Measurements from ENCODE around the gene DUSP1.
A peak's percentile ranks its signal among the peaks of the same experiment; 100 is the strongest.

Gene DUSP1

DNA sequence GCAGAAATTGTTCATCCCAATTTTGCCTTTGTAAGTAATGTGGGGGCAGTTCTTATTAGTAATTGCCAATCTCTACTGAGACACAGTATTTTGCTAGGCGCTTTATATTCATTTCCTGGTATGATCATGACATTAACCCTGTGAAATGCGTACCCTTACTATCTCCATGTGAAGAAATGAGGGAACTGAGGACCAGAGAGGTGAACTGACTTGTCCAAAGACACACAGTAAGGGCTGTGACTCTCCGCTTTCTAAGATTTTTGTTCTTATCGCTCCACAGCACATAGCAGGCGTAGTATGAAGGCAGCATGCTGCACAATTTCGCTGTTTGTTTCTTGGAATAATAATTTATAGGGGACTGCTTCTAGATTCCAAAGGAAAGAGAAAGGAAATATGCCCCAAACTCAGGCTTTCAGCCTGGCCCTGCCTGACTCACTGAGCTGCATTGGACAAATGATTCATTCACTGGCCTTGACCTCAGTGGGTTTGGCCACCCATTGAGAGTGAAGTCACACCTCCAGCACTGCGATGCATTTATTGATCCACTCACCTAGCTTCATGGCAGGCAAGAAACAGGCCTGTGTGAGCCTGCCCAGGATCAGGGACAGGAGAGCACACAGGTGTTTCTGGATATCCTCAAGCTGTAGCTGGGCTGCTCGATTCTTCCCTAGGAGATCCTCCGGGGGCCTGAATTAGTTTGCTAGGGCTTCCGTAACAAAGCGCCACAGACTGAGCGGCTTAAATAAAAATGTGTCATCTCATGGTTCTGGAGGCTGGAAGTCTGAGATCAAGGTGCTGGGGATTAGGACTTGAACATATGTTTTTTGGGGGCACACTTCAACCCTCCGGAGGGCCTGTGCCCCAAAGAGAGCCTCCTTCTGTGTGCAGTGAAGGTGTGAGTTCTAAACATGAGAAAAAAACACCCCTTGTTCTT lies 7.2 kb upstream of the DUSP1 start:
- peak; percentile 79 for DNase-seq

DNA sequence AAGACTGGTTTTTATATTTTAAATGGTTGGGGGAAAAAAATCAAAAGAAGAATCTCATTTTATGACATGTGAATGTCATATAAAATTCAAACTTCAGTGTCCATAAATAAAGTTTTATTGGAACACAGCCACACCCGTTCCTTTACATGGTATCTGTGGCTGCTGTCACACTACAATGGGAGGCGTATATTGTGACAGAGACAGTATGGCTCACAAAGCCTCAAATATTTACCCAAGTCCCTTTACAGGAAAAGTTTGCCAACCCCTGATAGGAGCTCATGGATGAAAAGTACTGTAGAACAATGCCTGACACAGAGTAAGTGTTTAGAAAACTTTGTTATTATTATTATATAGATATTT lies 5.2 kb upstream of the DUSP1 start:
- DNase-seq, result no peak

DNA sequence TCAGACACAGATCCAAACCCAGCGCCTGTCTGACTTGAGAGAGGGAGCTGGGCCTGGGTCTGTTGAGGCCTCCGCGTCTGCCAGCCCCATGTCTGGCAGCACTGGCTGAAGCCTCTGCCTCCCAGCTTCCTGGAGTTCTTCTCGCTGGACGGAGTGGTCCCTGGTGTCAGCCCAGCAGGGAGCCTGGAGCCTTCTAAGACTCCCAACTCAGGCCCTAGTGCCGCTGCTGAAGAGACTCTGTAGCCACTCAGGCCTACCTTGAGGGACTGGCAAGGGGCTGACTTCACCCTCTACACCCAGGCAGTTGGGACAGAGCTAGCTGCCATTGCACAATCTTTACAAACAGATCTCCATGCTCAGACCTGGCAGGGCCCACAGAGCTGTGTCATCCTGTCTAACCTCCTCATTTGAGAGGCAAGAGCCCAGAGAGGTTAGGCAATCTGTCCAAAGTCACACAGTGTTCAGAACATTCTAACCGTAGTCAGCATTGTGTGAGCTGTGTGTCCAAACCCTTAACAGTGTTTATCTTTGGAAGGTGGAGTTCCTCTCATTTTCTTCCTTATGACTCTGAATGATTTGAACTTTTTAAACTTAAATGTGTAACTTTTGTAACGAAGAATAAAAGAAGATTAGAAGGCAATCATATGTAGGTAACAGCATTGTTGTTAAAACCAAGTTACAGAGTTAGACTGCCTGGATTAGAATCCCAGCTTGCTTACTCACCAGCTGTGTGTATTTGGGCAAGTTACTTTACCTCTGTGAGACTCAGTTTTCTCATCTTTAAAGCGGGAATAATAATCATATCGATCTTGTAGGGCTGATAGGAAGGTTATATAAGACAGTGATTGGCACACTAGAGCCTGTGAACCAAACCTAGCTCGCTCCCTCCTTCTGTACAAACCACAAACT lies 4.6 kb upstream of the DUSP1 start:
- peak; percentile 82 for DNase-seq

DNA sequence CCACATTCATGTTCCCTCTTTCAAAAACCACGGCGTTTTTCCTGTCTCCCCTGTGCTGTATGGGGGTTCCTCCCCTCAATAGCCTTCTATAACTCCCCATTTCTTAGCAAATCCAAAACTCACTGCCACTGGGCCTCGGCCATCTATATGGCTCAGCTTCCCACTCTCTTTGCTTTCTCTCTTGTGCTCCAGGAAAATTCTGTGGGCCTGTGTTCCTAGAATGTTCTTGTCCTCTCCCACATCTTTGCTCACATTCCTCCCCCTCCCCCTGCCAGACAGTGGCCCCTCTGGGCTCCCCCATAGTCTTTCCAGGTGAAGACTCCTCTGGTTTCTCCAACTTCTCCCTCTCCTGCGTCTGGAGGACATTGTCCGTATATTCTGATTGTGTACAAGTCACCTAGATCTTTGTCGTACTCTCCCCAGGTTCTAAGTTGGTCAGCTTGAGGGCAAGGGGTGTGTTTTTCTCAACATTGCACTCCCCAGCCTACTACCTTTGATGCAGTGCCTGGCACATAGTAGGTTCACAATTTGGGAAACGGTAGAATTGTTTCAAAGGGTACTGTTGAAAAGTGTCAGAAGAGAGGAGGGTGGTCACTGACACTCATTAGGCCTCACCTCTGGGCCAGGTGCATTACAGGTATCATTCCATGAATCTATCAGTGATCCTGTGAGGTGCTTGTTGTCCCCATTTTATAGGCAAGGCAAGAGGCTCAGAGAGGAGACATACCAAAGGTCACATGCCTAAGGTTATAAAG lies 3.7 kb upstream of the DUSP1 start:
- DNase-seq, result no peak

DNA sequence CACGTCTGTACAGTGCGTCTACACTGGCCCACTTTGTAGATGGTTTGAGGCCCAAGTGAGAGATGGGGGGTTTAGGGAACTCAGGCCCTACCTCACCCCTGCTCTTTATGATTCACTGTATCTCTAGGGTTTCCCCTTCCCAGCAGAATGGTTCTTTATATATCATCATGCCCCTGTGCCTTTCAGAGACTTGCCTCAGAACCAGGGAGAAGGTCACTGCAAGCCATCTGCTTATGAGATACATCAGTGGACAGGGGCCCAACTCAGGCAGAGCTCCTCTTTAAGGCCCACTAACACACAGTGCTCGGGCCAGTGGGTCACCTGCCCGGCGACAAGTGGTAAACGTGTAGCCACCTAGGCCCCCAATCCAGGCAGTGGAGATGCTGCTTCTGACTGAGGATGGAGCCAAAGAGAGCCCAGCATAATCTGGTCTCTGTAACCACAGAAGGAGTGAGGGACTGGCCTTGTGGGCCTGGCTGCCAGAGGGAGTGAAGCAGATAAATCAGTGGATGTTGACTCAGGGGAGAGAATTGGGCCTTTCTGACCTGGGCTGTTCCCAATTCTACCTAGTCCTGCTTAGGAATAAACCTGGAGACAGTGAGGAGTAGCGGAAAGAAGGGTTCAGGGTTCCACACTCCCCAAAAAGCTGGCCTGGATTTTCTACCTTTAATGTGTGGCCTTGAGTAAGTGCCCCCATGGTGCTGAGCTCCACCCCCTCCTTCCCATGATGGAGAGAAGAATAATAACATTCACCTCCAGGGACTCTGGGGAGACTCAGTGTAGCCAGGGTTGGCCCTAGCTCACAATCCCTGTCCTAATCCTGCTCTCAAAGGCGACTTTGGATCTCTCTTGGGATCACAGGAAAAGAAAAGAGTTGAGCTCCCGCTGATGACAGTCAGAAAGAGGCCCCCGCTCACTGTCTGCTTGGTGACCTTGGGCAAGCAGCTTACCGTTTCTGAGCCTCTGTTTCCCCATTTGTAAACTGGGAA lies 2.8 kb upstream of the DUSP1 start:
- peak; percentile 42 for DNase-seq

DNA sequence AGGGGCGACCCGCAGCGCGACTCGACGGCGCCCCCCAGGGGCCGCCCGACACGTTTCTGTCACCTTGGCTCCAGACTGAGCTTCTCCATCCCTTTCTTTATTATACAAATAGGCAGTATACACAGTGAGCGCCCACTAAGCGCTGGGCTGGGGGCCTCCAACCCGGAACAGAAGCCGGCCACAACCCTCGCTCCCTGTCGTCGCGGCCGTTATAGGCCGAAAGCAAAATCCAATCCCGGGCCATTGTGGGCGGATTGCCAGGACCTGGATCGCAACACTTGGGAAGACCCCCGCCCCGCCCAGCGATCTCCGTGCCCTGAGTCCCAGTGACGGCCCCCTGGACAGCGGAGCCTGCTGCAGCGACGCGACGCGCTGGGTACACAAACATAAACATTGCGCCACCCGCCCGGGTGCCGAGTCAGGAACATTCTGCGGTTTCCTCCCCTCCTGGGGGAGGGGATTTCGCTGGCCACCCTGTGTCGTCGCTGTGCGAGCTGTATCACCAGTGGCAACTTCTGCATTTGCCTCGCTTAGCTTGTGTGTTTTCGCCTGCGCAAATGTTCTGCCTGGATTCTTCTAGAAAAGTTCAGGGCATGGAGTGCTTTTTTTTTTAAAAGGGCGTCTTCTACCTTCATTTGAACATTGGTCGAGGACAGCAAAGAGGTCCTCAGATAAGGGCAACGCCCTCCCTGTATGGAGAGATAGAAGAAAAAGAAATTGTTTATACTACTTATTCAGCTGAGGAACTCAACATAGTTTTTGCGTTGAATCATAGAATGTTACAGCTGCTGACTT lies 1.3 kb upstream of the DUSP1 start:
- DNase-seq, result peak; percentile 95

DNA sequence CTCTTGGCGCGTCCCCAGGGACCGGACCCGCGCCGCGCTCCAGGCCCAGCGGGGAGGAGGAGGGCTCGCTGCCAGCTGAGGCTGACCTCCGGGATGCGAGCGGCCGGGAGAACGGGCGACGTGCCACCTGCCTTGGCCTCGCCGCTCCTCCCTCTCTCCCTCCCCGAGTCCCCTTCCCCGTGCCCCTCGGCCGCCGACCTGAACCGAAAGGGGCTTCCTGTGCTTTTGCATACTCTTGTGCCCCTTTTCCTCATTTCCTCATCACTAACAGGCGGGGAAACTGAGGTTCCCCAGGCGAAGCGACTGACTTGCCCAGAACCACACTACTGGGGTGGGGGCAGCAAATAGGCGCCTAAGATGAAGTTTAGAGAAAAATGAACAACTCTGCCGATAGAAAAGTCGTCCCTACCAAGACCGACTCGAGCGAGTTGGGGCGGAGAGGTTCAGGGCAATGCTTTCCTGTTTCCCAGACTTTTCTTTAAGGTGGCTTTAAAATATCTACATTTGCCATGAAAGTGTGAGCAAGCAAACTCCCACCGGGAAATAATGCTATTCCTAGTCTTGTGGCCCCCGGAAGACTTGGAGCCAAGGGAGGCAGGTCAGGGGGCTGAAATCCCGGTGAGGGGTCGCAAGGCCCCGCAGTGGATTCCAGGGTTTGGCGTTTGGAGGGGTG lies 580 bp upstream of the DUSP1 start:
- DNase-seq, result peak; percentile 60

DNA sequence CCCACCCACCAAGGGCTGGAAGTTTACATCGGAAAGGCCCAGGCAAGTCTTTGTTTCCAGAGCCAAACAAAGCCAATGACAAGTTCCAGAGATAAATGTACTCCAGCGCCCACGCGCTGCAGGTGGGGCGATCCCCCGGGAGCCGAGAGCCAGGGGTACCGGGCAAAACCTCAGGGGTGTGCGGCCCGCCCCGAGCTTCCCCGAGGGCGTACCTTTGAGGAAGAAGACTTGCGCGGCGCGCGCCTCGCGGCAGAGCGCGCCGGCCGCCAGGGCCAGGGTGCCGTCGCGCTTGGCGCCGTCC lies 671 bp downstream of the DUSP1 start:
- DNase-seq, result no peak

DNA sequence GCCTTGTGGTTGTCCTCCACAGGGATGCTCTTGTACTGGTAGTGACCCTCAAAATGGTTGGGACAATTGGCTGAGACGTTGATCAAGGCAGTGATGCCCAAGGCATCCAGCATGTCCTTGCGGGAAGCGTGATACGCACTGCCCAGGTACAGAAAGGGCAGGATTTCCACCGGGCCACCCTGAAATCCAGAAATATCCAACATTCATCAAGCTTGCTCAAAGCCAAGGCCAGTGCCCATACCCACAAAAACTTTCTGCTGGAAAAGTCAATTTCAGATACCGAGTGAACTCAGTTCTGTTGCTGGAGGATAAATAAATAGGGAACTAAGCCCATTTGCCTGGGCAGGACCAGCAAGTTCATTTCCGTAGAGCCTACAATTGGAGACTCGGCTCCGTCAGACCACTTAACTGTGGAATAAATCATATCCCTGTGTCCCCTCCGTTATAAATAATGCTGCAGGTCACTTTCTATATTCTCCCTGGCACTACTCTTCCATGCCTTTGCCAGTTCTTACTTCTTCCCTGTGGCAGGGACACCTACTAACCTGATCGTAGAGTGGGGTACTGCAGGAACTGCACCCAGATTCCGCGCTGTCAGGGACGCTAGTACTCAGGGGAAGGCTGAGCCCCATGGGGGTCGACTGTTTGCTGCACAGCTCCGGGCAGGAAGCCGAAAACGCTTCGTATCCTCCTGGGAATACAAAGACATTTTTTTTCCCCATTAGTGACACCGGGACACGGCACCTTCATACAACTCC lies 1.2 kb downstream of the DUSP1 start:
- peak; percentile 38 for DNase-seq

DNA sequence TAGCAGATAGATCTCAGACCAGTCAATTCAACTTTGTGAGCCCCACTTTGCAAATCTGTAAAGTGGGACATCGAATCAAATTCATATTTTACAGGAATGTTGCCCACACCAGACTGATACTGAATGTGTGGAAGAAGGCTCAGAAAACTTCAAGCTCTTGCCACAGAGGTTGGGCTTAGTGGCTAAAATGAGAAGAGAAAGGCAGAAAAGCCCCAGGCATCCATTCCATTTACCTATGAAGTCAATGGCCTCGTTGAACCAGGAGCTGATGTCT lies 1.7 kb downstream of the DUSP1 start:
- no peak for DNase-seq

DNA sequence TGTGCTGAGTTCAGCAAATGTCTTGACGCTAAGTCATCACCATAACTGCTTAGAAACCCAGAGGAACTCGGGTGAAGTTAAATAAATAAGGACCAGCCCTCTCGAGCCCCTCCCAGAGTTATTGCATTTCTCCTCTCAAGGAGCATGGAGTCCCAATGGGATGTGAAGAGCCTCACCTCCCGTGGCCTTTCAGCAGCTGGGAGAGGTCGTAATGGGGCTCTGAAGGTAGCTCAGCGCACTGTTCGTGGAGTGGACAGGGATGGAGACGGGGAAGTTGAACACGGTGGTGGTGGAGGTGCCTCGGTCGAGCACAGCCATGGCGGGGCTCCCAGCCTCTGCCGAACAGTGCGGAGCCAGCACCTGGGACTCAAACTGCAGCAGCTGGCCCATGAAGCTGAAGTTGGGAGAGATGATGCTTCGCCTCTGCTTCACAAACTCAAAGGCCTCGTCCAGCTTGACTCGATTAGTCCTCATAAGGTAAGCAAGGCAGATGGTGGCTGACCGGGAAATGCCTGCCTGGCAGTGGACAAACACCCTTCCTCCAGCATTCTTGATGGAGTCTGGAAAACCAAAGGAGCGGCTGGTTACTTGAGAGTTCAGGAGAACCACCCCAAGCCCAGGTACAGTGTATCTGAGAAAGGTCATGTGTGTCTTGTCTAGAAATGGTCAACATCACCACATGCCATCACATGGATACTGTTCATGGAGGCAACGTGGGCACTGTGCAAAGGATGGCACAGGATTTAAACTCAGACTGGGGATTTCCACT lies 2.2 kb downstream of the DUSP1 start:
- peak; percentile 74 for DNase-seq

DNA sequence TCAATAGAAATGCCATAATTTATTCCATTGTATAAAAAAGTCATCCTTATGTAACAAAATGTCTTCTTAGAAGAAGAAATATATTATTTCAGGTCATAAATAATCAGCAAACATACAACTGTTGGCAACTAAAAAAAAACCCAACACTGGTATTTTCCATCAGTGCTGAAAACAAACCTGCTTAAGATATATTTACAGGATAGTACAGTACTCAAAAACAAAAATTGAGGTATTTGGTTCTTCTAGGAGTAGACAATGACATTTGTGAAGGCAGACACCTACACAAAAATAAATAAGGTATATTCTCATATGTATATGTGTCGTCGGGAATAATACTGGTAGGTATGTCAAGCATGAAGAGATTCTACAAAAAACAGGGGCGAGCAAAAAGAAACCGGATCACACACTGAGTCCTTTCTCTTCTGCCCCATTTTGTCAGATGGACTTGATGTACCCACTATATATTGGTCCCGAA lies 2.9 kb downstream of the DUSP1 start:
- no peak for DNase-seq

DNA sequence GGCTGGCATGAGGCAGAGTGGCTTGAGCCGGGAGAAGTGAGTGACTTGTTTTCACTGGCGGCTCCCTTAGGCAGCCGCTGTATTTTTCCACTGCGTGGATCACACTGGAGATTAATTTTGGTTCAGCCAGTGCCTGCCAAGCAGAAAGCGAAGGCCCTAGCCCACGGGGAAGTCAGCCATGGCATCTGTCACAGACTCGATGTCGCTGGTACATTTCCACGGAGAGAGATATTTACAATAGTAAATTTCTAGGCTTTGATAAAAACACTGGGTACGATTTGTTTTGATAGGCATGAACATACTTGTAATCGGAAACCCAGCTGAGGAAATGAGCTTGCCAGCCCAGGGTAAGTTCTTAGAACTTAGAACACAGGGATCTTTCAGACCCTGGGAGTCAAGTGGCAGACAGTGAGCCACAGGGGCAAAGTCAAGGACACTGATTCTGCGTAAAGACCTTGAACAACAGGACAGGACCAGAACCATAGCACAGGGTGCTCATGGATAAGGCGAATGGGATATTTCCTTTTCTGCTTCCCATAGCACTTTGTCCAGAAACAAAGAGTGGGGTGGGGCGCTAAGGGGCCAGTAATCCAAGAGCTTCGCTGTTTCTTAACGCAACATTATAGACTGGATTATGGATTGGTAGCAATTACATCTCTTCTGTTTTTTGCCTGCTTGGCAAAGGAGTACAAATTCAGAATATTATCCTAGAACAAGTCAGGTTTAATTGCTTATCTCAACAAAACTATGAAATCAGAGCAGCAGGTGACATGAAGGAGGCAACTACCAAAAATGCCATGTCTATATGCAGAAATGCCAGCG lies 4.5 kb downstream of the DUSP1 start:
- DNase-seq, result peak; percentile 73

DNA sequence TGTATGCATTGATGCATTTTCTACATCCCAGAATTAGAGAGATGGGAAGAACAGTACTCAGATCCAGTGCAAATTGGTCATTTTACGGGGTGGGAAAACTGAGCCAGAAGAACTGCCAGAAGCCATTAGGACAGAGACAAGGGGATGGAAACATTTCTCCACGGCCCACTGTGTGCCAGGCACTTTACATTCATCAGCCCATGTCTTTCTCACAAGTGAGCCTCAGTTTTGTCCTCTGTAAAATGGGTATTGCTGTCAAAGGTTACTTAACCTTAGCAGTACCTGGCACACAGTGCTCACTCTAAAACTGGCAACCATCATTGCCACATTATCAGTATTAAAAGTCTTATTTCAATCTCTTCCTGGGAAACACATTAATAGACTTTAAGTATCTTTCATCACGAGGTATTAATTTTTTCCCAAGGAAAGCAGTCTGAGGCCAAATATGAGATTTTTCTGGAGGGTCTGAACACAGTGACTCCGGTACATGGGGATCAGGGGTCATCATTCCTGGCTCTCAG lies 5.2 kb downstream of the DUSP1 start:
- no peak for DNase-seq

DNA sequence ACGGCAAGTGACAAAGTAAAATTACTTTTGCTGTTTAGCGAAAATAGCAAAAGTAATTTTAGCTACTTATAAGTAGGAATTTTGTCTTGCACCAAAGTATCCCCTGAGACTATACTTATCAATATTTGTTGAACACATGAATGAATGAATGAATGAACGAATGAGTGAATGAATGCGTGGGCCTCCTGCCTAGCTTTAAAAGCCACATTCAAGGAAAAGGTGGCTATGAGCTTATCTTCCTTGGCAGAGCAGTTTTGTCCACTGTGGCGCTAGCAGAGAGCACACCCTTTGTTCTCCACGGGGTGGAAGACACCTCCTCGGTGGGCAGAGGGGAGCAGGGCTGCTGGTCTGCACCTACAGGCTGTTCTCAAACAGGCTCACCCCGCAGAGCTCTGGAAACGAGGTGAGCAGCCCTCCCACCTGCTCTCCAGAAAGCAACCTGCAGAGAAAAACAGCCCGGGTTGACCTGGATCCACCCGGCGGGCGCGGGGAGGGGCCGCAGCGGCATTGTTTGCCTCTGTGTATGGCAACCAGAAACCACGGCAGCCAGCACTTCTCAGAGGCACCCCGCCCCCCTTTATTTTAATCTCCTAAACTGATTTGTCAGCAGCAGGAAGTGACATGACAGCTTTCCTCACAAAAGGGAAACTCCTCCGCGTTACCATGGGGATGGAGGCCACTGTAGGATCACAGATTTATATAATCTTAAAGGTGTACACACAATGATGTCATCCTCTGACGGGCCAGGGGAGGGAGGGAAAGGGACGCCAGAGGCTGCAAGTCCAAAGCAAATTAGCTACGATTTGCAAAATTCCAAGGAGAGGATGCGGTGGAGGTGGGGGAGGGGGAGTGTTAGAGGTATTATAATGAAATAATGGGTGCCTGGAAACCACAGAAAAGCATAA lies 5.9 kb downstream of the DUSP1 start:
- DNase-seq, result peak; percentile 99

DNA sequence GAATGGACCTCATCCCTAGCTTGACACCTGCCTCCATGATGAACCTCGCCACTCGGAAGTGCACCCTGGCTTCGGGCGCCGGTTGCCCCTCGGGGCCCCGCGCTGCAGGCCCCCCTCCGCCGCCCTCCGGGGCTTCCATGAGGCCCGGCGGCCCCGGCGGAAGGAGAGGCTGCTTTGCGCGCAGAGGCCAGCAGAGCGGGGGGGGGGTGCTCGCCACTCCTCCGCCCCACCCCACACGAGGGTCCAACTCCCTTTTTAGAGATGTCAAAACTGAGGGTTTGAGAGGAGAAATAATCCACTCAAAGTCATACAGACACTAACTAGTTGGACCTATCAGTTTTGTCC lies 7.9 kb downstream of the DUSP1 start:
- no peak for DNase-seq
